ENCODE results near the gene WDR7.

WDR7 gene

GRCh38 chr18:56637176-56637575 is 14.0 kb upstream of the WDR7 start:
- no peak for TF ChIP-seq CTCF (conservative IDR thresholded peaks at IDR 0.05; ENCODE audit: low read depth, low read length)
- peak; percentile 33 for DNase-seq (ENCODE audit: low read depth)
- peak overlapping the region; percentile 93 for H3K4me3 ChIP-seq (ENCODE audit: low read depth, low read length)

- no peak for DNase-seq (ENCODE audit: low read depth)
- no peak for TF ChIP-seq CTCF (conservative IDR thresholded peaks at IDR 0.05; ENCODE audit: low read depth, low read length)
- peak overlapping the region; percentile 93 for H3K4me3 ChIP-seq (ENCODE audit: low read depth, low read length)
Measured at GRCh38 chr18:56637711-56638231, 13.4 kb upstream of the WDR7 start.

- H3K4me3 ChIP-seq (ENCODE audit: low read depth, low read length) = peak within 1 kb of the TSS; percentile 93
- TF ChIP-seq CTCF (conservative IDR thresholded peaks at IDR 0.05; ENCODE audit: low read depth, low read length) = no peak
- DNase-seq (ENCODE audit: low read depth) = peak; percentile 99
Measured at GRCh38 chr18:56638232-56639103, 12.7 kb upstream of the WDR7 start, which contains the start of gene TXNL1. Gene TXNL1 (minus strand): TSS chr18:56638592. CDS start chr18:56638440, 152 bp downstream.

GRCh38 chr18:56639104-56639381 is 12.1 kb upstream of the WDR7 start:
- peak overlapping the region; percentile 55 for H3K4me3 ChIP-seq (ENCODE audit: low read depth, low read length)
- no peak for TF ChIP-seq CTCF (conservative IDR thresholded peaks at IDR 0.05; ENCODE audit: low read depth, low read length)
- no peak for DNase-seq (ENCODE audit: low read depth)

GRCh38 chr18:56639571-56639970 is 11.6 kb upstream of the WDR7 start:
- no peak overlapping the region for H3K4me3 ChIP-seq (ENCODE audit: low read depth, low read length)
- no peak for DNase-seq (ENCODE audit: low read depth)
- TF ChIP-seq CTCF (conservative IDR thresholded peaks at IDR 0.05; ENCODE audit: low read depth, low read length) = no peak

- no peak for TF ChIP-seq CTCF (conservative IDR thresholded peaks at IDR 0.05; ENCODE audit: low read depth, low read length)
- DNase-seq (ENCODE audit: low read depth) = peak; percentile 68
- no peak overlapping the region for H3K4me3 ChIP-seq (ENCODE audit: low read depth, low read length)
Measured at GRCh38 chr18:56641714-56642337, 9.3 kb upstream of the WDR7 start.

Measured in choroid plexus epithelial cell (primary cell).